Retinal pigment epithelial cell (primary cell): ENCODE measurements around the gene MSI2.

Source experiments
- DNase-seq: peaks from one replicate; pipeline ENCODE4 v3.0.0-alpha.2; 2010; ENCODE audit warnings: low read depth
- H3K4me3 ChIP-seq: 2 replicates; pipeline ENCODE4 v1.5.1; 2011; ENCODE audit warnings: mild to moderate bottlenecking, low read length, control low read depth, moderate library complexity
- CTCF ChIP-seq: conservative IDR thresholded peaks from 2 replicates; pipeline ENCODE4 v1.5.1; 2011; ENCODE audit warnings: low read depth, low read length, control low read depth, inconsistent platforms

The MSI2 gene

GRCh38 chr17:57517632-57518456, 261.5 kb downstream of the MSI2 start:
- no peak for TF ChIP-seq CTCF
- DNase-seq: no peak
- H3K4me3 ChIP-seq: no peak overlapping the region

- no peak for DNase-seq
- no peak for TF ChIP-seq CTCF
- H3K4me3 ChIP-seq: no peak overlapping the region
Observed at GRCh38 chr17:57518587-57519581, 262.6 kb downstream of the MSI2 start.

GRCh38 chr17:57519800-57520199, 263.5 kb downstream of the MSI2 start:
- DNase-seq: no peak
- H3K4me3 ChIP-seq: no peak overlapping the region
- no peak for TF ChIP-seq CTCF

- no peak overlapping the region for H3K4me3 ChIP-seq
- no peak for DNase-seq
- no peak for TF ChIP-seq CTCF
Observed at GRCh38 chr17:57521606-57522005, 265.3 kb downstream of the MSI2 start.

GRCh38 chr17:57522042-57523005, 266.0 kb downstream of the MSI2 start:
- no peak for TF ChIP-seq CTCF
- DNase-seq: no peak
- no peak overlapping the region for H3K4me3 ChIP-seq

- no peak overlapping the region for H3K4me3 ChIP-seq
- TF ChIP-seq CTCF: no peak
- no peak for DNase-seq
Observed at GRCh38 chr17:57523926-57524632, 267.8 kb downstream of the MSI2 start.
